Activated T-helper 1 cell treated with anti-CD3 and anti-CD28 coated beads, Interleukin-12 subunit alpha, Interleukin-12 subunit beta, Interleukin-2, Interleukin-4 antibody, amounts not matched to agents 30 ng/mL and 10 ng/mL and 1 ng/mL, durations not matched to agents 14 hours and 24 hours and 36 hours (primary cell): Measurements from ENCODE around the gene CMSS1. TPM values are rescaled to one million over a fixed set of nuclear protein-coding genes. Genes with fewer than 3 reads are reported as not detected.

ENCODE experiments used
- DNase-seq: peaks from one replicate; pipeline ENCODE4 v3.0.0; 2021; ENCODE audit warnings: low spot score
- H3K27ac Mint-ChIP-seq: one replicate; pipeline ENCODE4 v1.8.0; 2021; ENCODE audit warnings: mild to moderate bottlenecking, mixed read lengths
- H3K27me3 Mint-ChIP-seq: one replicate; pipeline ENCODE4 v1.8.0; 2022; ENCODE audit warnings: mild to moderate bottlenecking, moderate library complexity, mixed read lengths; ENCODE audit not compliant: insufficient read depth
- H3K36me3 Mint-ChIP-seq: one replicate; pipeline ENCODE4 v1.8.0; 2021; ENCODE audit warnings: low read depth, mixed read lengths
- H3K4me1 Mint-ChIP-seq: one replicate; pipeline ENCODE4 v1.8.0; 2021; ENCODE audit warnings: low read depth, mixed read lengths
- H3K4me3 Mint-ChIP-seq: one replicate; pipeline ENCODE4 v1.8.0; 2021; ENCODE audit warnings: mild to moderate bottlenecking, moderate library complexity, mixed read lengths
- H3K9me3 Mint-ChIP-seq: one replicate; pipeline ENCODE4 v1.8.0; 2021; ENCODE audit warnings: mixed read lengths
- intact Hi-C: fragments of 100-400 bp; cut with micrococcal nuclease; formaldehyde crosslinking; loops from one replicate; pipeline ENCODE4 v1.15.1; 2024
- total RNA-seq: library from RNA; stranded (reverse); gene quantifications from 2 replicates; pipeline ENCODE4 v1.2.3, GENCODE V29; 2022

The CMSS1 gene
- total RNA-seq, 1 donor from 2014 or later, result 108 TPM

DNA sequence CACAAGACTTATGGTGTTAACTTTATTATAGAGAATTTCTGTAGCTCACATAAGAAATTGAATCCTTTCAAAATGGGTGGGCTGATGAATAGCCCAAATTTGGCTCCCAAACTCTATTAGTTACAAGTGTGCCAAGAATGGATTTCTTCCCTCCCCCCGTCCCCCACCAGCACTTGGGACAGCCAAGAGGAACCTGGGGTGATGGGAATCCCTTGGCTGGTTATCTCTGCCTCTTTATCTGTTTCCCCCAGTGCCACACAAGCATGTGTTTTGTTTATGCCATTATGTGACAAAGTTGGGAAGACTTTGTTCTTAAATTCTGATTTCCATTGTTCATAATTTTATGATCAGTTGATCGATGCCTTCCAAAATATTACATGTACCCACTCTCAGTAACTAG, 28.3 kb downstream of the CMSS1 start:
- H3K27me3 Mint-ChIP-seq, result no peaks in the 10 kb centered on the region
- H3K27ac Mint-ChIP-seq, result no peak overlapping the region
- peaks cover 3% of the 10 kb centered on the region for H3K36me3 Mint-ChIP-seq
- intact Hi-C loops, result no loop called here
- no peak overlapping the region for H3K4me3 Mint-ChIP-seq
- no peak for DNase-seq
- peaks cover 32% of the 10 kb centered on the region for H3K4me1 Mint-ChIP-seq
- no peaks in the 10 kb centered on the region for H3K9me3 Mint-ChIP-seq

DNA sequence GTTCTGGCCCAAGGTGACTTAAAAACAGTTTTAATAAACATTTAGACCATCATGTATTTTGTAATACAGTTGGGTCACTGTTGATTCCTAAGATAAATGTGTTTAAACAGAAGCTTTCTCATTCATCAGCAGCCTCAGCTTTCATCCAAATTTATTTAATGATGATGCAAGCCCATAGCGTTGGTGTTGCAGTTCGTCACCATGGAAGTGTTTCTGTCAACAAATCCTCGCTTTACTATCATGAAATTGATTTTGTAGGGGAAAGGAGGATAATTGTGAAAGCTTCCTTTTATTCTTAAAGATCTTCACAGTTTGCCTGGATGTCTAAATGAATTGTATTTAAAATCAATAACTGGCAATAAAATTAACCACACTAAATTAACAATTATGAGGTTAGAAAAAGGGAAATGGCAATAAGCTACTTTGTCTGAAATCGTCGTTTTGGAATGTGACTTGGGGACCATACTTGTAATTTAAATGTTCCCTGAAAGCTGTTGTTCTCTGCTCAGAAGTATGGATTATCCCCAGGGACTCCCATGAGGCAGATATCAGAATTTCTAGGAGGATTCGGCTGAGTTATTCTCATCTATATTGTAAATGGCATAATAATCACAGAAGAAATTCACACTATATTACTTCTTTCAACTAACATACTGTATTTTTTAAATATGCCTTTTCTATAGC, 29.0 kb downstream of the CMSS1 start:
- intact Hi-C loops, result no loop called here
- Mint-ChIP-seq H3K4me1 (peaks cover 32% of the 10 kb centered on the region), H3K4me3 (no peak overlapping the region), H3K27ac (no peak overlapping the region), H3K9me3 (no peaks in the 10 kb centered on the region), H3K36me3 (peaks cover 3% of the 10 kb centered on the region), H3K27me3 (no peaks in the 10 kb centered on the region)
- DNase-seq, result no peak

DNA sequence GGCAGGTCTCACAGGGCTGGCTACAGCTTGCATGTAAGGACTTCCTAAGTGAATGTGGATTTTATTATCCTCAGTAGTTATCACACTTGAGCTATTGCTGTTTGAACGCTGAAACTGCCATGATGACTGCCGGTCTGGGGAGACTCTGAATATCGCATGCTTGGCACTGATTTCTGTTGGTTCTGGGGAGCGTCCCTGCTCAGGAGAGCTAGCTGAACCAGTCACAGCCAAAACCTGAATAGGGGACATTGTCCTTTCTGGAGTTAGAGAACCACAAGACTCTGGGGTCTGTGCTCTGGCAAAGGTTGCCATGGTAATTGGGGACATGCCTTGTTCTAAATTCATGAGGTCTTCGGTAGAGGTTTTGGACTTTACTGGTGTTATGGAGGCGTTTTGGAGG, 30.8 kb downstream of the CMSS1 start:
- Mint-ChIP-seq H3K9me3 (no peaks in the 10 kb centered on the region), H3K36me3 (peaks cover 3% of the 10 kb centered on the region), H3K27me3 (no peaks in the 10 kb centered on the region), H3K4me3 (no peak overlapping the region), H3K27ac (no peak overlapping the region), H3K4me1 (peaks cover 26% of the 10 kb centered on the region)
- intact Hi-C loops, result no loop called here
- no peak for DNase-seq

DNA sequence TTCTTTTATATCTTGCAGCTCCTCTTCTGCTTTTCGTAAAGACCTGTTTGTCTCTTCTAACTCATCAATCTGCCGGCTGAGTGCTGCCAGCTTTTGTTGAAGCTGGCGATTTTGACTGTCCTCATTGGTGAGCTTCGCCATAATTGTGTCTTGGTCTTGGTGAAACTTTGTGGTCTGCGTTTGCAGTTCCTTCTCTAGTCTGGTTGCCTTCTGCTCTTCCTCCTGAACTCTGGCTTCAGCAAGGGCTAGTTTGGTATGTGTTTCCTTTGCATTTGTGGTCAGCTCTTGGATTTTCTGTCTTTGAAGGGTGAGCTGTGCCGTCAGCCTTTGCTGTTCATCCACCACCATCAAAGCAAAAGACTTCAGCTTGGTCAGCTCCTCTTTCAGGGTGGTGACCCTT, 32.9 kb downstream of the CMSS1 start:
- H3K4me3 Mint-ChIP-seq, result no peak overlapping the region
- H3K4me1 Mint-ChIP-seq, result peaks cover 16% of the 10 kb centered on the region
- H3K27me3 Mint-ChIP-seq, result no peaks in the 10 kb centered on the region
- DNase-seq, result no peak
- H3K27ac Mint-ChIP-seq, result no peak overlapping the region
- H3K9me3 Mint-ChIP-seq, result no peaks in the 10 kb centered on the region
- H3K36me3 Mint-ChIP-seq, result peaks cover 5% of the 10 kb centered on the region
- intact Hi-C loops, result no loop called here

DNA sequence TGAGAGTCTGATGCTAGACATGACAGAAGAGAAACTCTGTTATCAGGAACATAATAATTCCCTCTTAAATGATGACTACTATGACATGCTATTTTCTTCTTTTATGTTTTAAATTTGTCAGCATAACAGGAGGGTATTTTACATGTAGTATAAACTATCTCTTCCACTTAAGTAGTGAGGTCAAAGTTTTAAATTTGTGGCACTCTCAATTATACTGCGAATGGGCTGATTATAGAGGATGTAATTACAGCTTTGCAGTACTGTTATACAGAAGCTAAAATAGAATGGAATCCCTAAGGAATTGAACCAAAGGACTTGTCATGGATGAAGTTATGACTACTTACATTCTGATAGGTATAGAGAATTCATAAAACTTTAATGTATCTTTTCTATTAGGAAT, 34.3 kb downstream of the CMSS1 start:
- H3K27me3 Mint-ChIP-seq, result no peaks in the 10 kb centered on the region
- intact Hi-C loops, result no loop called here
- H3K27ac Mint-ChIP-seq, result no peak overlapping the region
- no peak overlapping the region for H3K4me3 Mint-ChIP-seq
- no peak for DNase-seq
- peaks cover 17% of the 10 kb centered on the region for H3K4me1 Mint-ChIP-seq
- H3K9me3 Mint-ChIP-seq, result no peaks in the 10 kb centered on the region
- peaks cover 10% of the 10 kb centered on the region for H3K36me3 Mint-ChIP-seq

DNA sequence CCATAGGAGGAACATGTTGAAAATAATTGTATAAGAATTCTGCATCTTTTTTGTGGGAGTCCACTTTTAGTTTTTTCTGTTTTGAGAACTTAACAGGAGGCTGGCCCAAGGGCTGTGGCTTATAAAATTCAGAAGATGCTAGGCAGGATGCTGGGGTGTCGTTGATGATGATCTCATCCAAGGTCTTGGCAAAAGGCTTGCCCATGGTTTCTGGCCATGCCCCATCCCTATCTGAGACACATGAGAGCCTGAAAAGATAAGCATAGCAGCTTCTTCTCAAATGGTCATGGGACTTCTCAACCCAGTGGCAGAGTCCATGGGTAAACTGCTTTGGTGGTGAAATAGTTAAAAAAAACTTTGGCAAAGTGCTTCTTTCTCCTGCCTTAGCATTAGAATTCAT, 35.2 kb downstream of the CMSS1 start:
- Mint-ChIP-seq H3K9me3 (no peaks in the 10 kb centered on the region), H3K36me3 (peaks cover 10% of the 10 kb centered on the region), H3K27ac (no peak overlapping the region), H3K27me3 (no peaks in the 10 kb centered on the region), H3K4me1 (peaks cover 20% of the 10 kb centered on the region), H3K4me3 (no peak overlapping the region)
- intact Hi-C loops, result no loop called here
- no peak for DNase-seq

DNA sequence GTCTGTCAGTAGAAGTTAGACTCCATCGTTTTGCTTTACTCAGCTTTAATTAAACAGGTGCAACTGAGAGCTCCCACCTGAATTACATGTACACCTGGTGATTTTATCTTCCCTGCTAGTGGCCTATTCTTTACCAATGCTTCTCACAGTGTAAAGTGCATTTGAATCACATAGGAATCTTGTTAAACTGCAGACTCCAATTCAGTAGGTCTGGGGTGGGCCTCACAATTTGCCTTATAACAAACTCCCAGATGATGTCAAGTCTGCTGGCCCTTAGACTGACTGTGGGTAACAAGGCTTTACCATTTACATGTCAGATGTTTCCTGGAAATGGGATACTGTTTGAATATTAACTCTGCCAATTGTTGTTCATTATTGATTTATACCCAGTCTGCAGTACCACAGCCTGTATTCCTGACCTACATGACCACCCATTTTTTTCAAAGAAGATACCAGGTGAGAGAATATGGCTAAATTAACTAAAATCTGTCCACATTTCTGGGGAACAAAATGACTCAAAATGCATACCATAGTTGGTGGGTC, 37.2 kb downstream of the CMSS1 start:
- Mint-ChIP-seq H3K27me3 (no peaks in the 10 kb centered on the region), H3K9me3 (no peaks in the 10 kb centered on the region), H3K36me3 (peaks cover 16% of the 10 kb centered on the region), H3K4me1 (peaks cover 27% of the 10 kb centered on the region), H3K4me3 (no peak overlapping the region), H3K27ac (no peak overlapping the region)
- intact Hi-C loops, result loop anchor here (5.0 kb wide), 1 partner anchor 112 kb away; no protein-coding TSS in a partner anchor
- DNase-seq, result no peak

DNA sequence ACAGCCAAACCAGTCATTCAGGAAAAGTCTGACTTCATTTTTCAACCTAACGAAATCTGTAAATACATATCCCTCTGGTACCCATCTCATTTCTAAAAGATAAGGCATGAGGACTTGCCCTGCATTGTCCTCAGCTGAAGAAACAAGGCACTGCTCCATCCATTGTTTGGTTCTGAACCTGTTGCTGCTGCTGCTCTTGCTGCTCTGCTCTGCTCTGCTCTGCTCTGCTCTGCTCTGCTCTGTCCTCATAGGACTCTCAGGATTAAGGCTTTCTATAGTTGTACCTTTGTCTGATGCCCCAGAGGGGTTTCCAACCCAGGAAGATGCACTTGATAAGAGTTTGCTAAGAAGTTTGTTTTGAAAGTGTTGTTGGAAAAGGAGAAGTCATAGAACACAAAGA, 38.2 kb downstream of the CMSS1 start:
- no peaks in the 10 kb centered on the region for H3K9me3 Mint-ChIP-seq
- peaks cover 38% of the 10 kb centered on the region for H3K4me1 Mint-ChIP-seq
- no peak for DNase-seq
- H3K27ac Mint-ChIP-seq, result no peak overlapping the region
- peaks cover 16% of the 10 kb centered on the region for H3K36me3 Mint-ChIP-seq
- intact Hi-C loops, result loop anchor here (1.0 to 5.0 kb wide), 2 partner anchors 17 to 111 kb away; no protein-coding TSS in a partner anchor
- H3K27me3 Mint-ChIP-seq, result peaks cover under 1% of the 10 kb centered on the region
- no peak overlapping the region for H3K4me3 Mint-ChIP-seq

DNA sequence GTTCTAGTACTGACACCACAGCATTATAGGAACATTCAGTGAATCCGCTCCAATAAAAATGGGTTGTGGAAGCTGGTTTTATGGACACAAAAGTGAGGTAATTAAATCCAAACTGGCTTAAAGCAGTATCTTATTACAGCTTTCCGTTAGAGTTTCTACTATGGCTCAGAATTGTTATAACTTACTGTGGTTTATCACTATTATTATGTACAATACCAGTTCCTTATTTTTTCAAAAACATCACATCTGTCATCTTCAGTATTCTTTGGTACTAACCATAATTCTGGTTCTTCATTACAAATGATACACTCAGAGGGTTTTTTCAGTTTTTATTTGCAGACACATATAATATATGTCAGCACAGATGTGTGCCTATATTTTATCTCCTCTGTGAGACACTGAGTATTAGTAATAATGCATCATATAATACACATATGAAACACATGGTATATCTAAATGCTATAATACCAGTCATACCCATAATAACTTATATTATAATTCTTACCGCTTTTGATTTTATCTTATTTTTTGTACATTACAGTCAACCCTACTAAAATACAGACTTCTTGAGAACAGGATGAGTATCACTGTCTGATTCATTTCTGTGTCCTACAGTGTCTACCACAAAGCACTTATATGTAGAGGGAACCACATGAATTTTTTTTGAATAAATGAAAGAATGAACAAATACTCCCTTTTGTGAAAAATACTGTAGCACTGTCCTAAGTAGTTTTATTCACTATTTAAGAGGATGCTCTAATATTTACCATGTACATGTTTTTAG, 39.0 kb downstream of the CMSS1 start:
- H3K27ac Mint-ChIP-seq, result no peak overlapping the region
- DNase-seq, result no peak
- H3K27me3 Mint-ChIP-seq, result peaks cover 3% of the 10 kb centered on the region
- no peak overlapping the region for H3K4me3 Mint-ChIP-seq
- intact Hi-C loops, result loop anchor here (1.0 to 5.0 kb wide), 3 partner anchors 10 to 111 kb away; no protein-coding TSS in a partner anchor
- H3K9me3 Mint-ChIP-seq, result no peaks in the 10 kb centered on the region
- H3K4me1 Mint-ChIP-seq, result peaks cover 45% of the 10 kb centered on the region
- H3K36me3 Mint-ChIP-seq, result peaks cover 22% of the 10 kb centered on the region

DNA sequence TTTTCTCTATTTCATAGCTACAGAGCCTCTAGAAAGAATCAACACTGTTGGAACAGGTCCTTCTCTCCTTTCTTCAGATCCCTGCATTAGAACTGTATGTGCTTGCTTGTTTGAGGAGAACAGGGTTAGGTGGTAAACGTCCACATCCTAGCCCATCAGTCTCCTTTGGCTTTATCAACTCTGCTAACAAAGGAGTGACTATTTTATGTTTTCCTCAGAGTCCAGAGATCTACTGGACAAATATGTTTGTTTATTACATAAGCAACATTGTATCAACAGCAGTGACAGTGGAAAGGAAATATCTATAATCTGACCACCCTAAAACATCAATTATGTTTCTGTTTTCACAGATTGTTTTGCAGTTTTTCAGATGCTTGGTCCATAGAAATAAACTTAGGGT, 39.6 kb downstream of the CMSS1 start:
- Mint-ChIP-seq H3K4me3 (no peak overlapping the region), H3K27me3 (peaks cover 3% of the 10 kb centered on the region), H3K27ac (no peak overlapping the region), H3K9me3 (no peaks in the 10 kb centered on the region), H3K36me3 (peaks cover 22% of the 10 kb centered on the region), H3K4me1 (peaks cover 48% of the 10 kb centered on the region)
- DNase-seq, result no peak
- intact Hi-C loops, result loop anchor here (1.0 to 5.0 kb wide), 2 partner anchors 9 to 110 kb away; no protein-coding TSS in a partner anchor

DNA sequence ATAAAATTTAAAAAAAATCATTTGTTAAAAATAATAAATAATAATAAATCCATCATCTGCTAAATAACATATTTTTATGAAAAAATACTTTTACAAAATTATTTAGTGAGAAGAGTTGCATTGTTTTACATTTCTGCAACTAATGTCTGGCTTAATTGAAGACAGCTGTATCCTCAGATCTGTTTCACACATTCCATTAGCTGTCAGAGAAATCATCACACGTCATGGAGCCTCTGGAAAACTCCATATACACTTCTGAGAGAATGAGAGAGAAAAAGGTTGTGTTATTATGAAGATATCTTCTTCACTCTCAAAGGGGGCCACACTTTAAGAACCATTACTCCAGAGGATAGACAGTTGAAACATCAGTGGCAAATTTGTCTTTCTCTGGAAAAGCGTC, 40.8 kb downstream of the CMSS1 start:
- Mint-ChIP-seq H3K4me1 (peaks cover 58% of the 10 kb centered on the region), H3K4me3 (no peak overlapping the region), H3K36me3 (peaks cover 29% of the 10 kb centered on the region), H3K27me3 (peaks cover 3% of the 10 kb centered on the region), H3K27ac (no peak overlapping the region), H3K9me3 (no peaks in the 10 kb centered on the region)
- intact Hi-C loops, result loop anchor here (5.0 kb wide), 1 partner anchor 109 kb away; no protein-coding TSS in a partner anchor
- no peak for DNase-seq

DNA sequence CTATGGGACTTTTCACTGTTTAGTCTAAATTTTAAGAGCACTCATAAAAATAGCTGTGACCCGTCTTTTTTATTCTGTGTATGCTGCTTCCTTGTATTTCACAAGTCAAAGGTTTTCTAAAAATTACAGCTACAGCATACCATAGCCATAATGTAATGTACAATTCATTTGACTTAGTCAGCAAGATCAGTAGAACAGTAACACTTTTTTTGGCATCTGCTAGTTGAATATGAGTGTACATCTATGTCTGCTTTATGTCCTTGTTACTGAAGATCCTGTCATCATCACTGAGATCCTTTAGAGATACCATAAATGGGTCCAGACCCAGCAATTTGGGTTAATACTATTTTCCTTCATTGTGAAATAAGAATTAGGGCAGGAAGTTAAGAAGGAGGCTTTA, 42.2 kb downstream of the CMSS1 start:
- H3K27ac Mint-ChIP-seq, result no peak overlapping the region
- H3K4me1 Mint-ChIP-seq, result peaks cover 72% of the 10 kb centered on the region
- H3K27me3 Mint-ChIP-seq, result peaks cover 3% of the 10 kb centered on the region
- no peak overlapping the region for H3K4me3 Mint-ChIP-seq
- H3K36me3 Mint-ChIP-seq, result peaks cover 32% of the 10 kb centered on the region
- DNase-seq, result no peak
- intact Hi-C loops, result loop anchor here (5.0 kb wide), 1 partner anchor 107 kb away; no protein-coding TSS in a partner anchor
- H3K9me3 Mint-ChIP-seq, result no peaks in the 10 kb centered on the region

DNA sequence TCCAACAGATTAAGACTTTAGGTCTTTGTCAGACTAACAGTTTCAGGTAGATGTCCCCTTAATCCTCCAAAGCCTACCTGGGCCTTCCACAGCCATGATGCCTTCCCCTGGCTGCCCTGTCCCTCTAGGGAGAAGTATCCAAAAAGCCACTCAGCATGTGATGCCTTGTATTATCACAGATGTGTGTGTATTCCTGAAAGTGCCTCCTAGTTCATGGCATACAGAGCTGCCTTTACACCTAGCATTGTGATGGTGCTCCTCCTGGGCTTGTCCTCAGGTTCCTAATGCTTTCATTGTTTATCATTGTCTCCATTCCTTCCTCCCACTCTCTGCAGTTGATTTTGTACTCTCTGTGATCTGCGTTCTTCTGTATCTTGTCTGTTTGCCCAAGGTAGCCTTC, 43.6 kb downstream of the CMSS1 start:
- intact Hi-C loops, result no loop called here
- H3K36me3 Mint-ChIP-seq, result peaks cover 33% of the 10 kb centered on the region
- no peaks in the 10 kb centered on the region for H3K9me3 Mint-ChIP-seq
- peaks cover 3% of the 10 kb centered on the region for H3K27me3 Mint-ChIP-seq
- peaks cover 81% of the 10 kb centered on the region for H3K4me1 Mint-ChIP-seq
- H3K27ac Mint-ChIP-seq, result no peak overlapping the region
- no peak for DNase-seq
- H3K4me3 Mint-ChIP-seq, result no peak overlapping the region
